Nephron (organoid): ENCODE results near the gene AUP1.

Experiments
- H3K27ac Mint-ChIP-seq, 3 experiments: 2 replicates each; pipeline ENCODE4 v1.8.0; 2020; ENCODE audit warnings: mixed read lengths in 3 of 3, mild to moderate bottlenecking in 2 of 3, moderate library complexity in 1 of 3
- H3K27me3 Mint-ChIP-seq: 2 replicates; pipeline ENCODE4 v1.8.0; 2021; ENCODE audit warnings: low read depth, mild to moderate bottlenecking, moderate library complexity, mixed read lengths
- H3K36me3 Mint-ChIP-seq: 2 replicates; pipeline ENCODE4 v1.8.0; 2020; ENCODE audit warnings: low read depth, mixed read lengths
- H3K4me1 Mint-ChIP-seq: 2 replicates; pipeline ENCODE4 v1.8.0; 2020; ENCODE audit warnings: mixed read lengths
- H3K4me3 Mint-ChIP-seq, 3 experiments: 2 replicates each; pipeline ENCODE4 v1.8.0; 2020; ENCODE audit warnings: mild to moderate bottlenecking in 3 of 3, mixed read lengths in 3 of 3, moderate library complexity in 2 of 3
- H3K9me3 Mint-ChIP-seq: 2 replicates; pipeline ENCODE4 v1.8.0; 2020; ENCODE audit warnings: mixed read lengths
- TF ChIP-seq, protein P1 (sequence below), 3 experiments: fragments of 200-600 bp; sonication (generic); IDR thresholded peaks; one replicate each; pipeline ENCODE4 v1.5.0; 2021; ENCODE audit warnings: antibody characterized with exemption in 3 of 3; ENCODE audit not compliant: unreplicated experiment in 3 of 3

The AUP1 gene

DNA sequence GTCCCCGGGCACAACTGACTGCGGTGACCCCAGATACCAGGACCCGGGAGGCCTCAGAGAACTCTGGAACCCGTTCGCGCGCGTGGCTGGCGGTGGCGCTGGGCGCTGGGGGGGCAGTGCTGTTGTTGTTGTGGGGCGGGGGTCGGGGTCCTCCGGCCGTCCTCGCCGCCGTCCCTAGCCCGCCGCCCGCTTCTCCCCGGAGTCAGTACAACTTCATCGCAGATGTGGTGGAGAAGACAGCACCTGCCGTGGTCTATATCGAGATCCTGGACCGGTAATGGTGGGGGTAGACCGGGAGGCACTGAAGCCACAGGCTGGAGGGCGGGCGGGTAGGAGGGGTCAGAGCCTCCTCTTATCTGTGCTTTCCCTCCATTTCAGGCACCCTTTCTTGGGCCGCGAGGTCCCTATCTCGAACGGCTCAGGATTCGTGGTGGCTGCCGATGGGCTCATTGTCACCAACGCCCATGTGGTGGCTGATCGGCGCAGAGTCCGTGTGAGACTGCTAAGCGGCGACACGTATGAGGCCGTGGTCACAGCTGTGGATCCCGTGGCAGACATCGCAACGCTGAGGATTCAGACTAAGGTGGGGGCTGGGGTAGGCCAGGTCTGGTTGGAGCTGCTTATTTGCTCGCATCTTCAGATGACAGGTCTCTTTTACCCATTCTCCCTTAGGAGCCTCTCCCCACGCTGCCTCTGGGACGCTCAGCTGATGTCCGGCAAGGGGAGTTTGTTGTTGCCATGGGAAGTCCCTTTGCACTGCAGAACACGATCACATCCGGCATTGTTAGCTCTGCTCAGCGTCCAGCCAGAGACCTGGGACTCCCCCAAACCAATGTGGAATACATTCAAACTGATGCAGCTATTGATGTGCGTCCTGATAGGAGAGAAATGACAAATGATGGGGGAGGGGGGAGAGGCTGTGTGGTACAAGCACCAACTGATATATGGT lies 1.0 kb upstream of the AUP1 start:
- H3K36me3 Mint-ChIP-seq: peaks cover 31% of the 10 kb centered on the region
- H3K9me3 Mint-ChIP-seq: no peaks in the 10 kb centered on the region
- H3K27ac Mint-ChIP-seq: peak overlapping the region in 2 of 3 experiments; percentile 52 to 57
- no peaks in the 10 kb centered on the region for H3K27me3 Mint-ChIP-seq
- H3K4me3 Mint-ChIP-seq: peak overlapping the region; percentile 97 to 99 (median 99)
- TF ChIP-seq, protein P1, sequence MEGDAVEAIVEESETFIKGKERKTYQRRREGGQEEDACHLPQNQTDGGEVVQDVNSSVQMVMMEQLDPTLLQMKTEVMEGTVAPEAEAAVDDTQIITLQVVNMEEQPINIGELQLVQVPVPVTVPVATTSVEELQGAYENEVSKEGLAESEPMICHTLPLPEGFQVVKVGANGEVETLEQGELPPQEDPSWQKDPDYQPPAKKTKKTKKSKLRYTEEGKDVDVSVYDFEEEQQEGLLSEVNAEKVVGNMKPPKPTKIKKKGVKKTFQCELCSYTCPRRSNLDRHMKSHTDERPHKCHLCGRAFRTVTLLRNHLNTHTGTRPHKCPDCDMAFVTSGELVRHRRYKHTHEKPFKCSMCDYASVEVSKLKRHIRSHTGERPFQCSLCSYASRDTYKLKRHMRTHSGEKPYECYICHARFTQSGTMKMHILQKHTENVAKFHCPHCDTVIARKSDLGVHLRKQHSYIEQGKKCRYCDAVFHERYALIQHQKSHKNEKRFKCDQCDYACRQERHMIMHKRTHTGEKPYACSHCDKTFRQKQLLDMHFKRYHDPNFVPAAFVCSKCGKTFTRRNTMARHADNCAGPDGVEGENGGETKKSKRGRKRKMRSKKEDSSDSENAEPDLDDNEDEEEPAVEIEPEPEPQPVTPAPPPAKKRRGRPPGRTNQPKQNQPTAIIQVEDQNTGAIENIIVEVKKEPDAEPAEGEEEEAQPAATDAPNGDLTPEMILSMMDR (IDR thresholded peaks at IDR 0.05; ENCODE audit: unreplicated experiment in 3 of 3): no peak
- peaks cover 25% of the 10 kb centered on the region for H3K4me1 Mint-ChIP-seq

DNA sequence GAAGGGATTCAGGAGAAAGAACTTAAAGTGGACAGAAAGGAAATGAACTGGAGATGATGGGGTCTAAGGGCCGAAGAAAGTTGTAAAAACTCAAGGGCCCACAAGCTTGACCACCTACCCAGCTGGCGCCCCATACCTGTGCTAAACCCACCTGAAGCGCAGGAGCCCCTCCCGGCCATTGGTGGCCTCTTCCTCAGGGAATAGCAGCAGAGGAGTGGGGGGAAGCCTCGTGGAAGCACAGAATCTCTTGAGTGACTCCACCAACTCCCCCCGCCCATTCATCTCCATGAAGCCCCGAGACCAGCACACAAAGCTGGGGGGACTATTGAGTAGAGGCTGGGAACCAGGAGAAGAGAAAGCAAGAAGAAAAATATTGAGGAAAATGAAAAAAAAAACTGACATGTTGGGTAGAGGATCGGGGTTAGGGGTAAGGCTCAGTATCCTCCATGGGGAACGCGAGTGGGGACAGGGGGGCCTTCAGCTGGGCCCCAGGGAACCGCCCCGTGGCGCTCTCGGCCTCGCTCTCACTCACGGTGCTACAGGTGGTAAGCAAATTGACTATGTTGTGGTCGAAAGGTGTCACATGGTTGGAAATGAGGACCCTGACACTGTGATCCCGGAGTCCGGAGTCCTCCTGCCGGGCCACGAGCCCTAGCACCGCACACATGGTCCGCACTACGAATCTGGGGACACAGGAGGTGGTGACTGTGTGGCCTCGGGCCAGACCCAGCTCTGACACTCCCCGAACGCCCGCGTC lies 728 bp downstream of the AUP1 start:
- Mint-ChIP-seq H3K4me1 (peaks cover 25% of the 10 kb centered on the region), H3K9me3 (no peaks in the 10 kb centered on the region), H3K27me3 (no peaks in the 10 kb centered on the region), H3K36me3 (peaks cover 31% of the 10 kb centered on the region), H3K27ac (peak overlapping the region; percentile 82 to 96 (median 88)), H3K4me3 (peak overlapping the region; percentile 97 to 99 (median 99))
- TF ChIP-seq, protein P1 (IDR thresholded peaks at IDR 0.05; ENCODE audit: unreplicated experiment in 3 of 3): no peak

DNA sequence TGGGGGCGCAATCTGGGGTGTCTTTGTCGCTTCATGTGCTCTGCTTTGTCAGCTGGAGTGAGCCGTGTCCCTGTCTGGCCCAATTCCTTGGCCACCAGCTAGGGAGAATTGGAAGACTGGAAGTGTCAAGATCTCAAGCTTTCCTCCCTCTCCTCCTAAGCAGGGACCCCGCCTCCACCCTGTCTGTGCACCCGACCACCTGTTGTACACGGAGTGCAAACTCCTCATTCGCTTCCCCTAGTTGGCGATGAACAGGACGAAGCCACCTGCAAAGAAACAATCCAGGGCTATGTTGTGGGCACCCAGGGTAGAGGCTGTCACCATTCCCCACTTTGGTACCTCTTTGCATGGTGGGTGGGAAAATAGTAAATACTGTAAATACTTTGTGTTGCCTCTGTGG lies 1.8 kb downstream of the AUP1 start:
- peaks cover 8% of the 10 kb centered on the region for H3K27me3 Mint-ChIP-seq
- H3K27ac Mint-ChIP-seq: peak overlapping the region in 1 of 3 experiments; percentile 82
- H3K36me3 Mint-ChIP-seq: peaks cover 30% of the 10 kb centered on the region

DNA sequence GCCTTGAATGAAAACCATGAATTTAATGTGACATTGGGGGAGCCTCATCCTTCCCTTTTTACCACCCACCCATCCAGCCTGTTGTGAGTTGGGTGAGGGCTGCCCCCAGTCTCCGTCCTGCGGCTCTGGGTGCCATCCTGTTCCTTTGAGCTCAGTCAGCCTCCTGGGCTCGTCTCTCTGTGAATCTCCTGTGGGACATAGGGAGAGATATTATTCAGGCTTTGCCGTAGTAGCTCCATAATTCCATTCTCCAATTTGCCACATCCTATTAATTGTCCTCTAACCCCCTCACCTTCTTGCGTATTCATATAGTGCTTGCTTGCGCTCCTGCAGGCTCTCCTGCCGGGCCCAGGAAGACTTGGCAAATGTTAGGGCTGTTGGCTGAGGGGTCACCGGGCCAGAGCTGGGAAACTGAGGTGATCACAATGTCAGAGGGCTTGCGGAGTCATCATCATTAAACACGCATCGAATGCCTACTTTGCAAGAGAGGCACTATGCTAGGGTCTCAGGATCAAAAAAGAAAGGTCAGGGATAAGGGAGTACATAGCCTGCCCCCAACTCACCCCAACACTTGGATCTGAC lies 2.8 kb downstream of the AUP1 start:
- Mint-ChIP-seq H3K36me3 (peaks cover 24% of the 10 kb centered on the region), H3K9me3 (no peaks in the 10 kb centered on the region), H3K27me3 (peaks cover 18% of the 10 kb centered on the region), H3K4me1 (peaks cover 19% of the 10 kb centered on the region), H3K4me3 (peak overlapping the region; percentile 97 to 99 (median 99)), H3K27ac (no peak overlapping the region)
- TF ChIP-seq, protein P1 (IDR thresholded peaks at IDR 0.05; ENCODE audit: unreplicated experiment in 3 of 3): no peak

More for the DNA sequence above, 1.8 kb downstream of the AUP1 start:
- TF ChIP-seq, protein P1 (IDR thresholded peaks at IDR 0.05; ENCODE audit: unreplicated experiment in 3 of 3): no peak
- no peaks in the 10 kb centered on the region for H3K9me3 Mint-ChIP-seq
- H3K4me3 Mint-ChIP-seq: peak overlapping the region; percentile 97 to 99 (median 99)
- H3K4me1 Mint-ChIP-seq: peaks cover 25% of the 10 kb centered on the region

DNA sequence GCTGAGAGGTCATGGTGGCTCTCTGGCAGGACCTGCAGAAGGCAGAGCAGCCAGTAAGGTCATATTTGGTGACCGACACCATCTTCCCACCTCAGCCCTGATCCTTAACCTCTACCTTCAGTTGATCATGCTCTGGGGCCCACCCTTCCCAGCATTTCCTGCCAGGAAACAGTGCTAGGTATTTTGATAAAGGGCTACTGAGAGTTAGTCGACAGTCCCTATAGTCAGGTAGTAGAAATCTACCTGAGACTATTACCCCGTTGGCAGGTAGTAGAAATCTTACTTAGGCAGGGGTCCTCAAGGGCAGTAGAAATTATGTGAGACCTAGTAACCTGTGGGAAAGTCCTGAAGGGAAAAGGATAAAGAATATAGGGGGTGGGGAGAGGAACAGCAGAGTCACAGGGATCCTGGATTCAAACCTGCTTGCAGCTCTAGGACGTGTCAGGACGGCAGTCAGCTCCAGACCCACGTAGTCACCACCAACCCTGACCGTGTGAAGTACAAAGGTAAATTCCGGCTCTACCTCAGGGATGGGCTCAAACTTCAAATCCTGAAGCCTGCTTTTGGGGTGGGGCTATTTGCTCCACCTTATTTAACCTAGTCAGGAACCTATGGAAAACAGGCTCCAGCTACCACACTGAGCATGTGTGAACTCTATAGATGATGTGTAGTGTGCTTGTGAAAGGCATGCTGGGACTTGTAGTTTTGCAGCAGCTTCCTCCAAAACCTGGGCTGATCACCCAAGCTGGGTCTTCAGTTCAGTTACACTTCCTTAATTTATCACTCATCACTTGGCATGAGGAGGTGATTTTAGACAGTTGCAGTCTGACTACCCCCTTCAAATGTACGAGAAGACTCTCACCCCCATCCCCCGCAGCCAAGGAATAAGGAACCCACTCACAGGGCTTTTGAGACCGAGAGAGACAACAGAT lies 3.5 kb downstream of the AUP1 start, which contains the start of gene DQX1:
TSS of gene DQX1 (minus strand) at position 515 of the 932 bp plus-strand sequence. CDS start at position 13, 502 bp downstream.
- Mint-ChIP-seq H3K4me1 (peaks cover 17% of the 10 kb centered on the region), H3K27me3 (peaks cover 25% of the 10 kb centered on the region), H3K27ac (peak within 1 kb of the TSS in 1 of 3 experiments; percentile 61), H3K9me3 (no peaks in the 10 kb centered on the region), H3K4me3 (peak within 1 kb of the TSS; percentile 97 to 99 (median 99)), H3K36me3 (peaks cover 24% of the 10 kb centered on the region)
- TF ChIP-seq, protein P1 (IDR thresholded peaks at IDR 0.05; ENCODE audit: unreplicated experiment in 3 of 3): no peak
